ENCODE measurements around the gene ILRUN.
A peak's percentile ranks its signal among the peaks of the same experiment; 100 is the strongest.
"Not testable (repeated sequence)": the region's sequence is repeated elsewhere in the genome, so short reads cannot be mapped to it uniquely, and the experiment has no call there.

The ILRUN gene

DNA sequence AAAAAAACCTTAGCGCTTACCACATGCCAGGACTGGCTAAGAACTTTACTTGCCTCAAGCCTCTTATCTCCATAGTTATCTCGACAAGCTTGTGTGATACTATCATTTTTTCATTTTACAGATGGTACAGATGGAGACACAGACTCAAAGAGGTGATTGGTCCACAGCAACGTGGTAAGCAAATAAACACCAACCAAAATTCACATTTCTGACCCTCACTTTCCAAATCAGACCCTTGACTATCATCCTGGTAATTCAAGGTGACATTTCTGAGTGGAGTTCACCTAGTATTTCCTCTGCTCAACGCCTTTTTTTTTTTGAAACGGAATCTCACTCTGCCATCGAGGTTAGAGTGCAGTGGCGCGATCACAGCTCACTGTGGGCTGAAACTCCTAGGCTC lies 25.9 kb upstream of the ILRUN start:
- Histone ChIP-seq H3K4me1 (ENCODE audit: control insufficient read depth in 1 of 2, insufficient read depth in 2 of 2, low read length in 2 of 2) (no peaks in the 10 kb centered on the region), H3K27ac (ENCODE audit: low read length) (no peak overlapping the region), H3K9me3 (ENCODE audit: control insufficient read depth in 1 of 2, low read length in 2 of 2) (no peaks in the 10 kb centered on the region), H3K36me3 (ENCODE audit: control insufficient read depth in 1 of 2, insufficient read depth in 2 of 2, low read length in 2 of 2) (no peaks in the 10 kb centered on the region), H3K27me3 (ENCODE audit: low read depth, low read length) (no peaks in the 10 kb centered on the region), H3K4me3 (ENCODE audit: low read depth in 1 of 2, low read length in 2 of 2) (no peak overlapping the region)

DNA sequence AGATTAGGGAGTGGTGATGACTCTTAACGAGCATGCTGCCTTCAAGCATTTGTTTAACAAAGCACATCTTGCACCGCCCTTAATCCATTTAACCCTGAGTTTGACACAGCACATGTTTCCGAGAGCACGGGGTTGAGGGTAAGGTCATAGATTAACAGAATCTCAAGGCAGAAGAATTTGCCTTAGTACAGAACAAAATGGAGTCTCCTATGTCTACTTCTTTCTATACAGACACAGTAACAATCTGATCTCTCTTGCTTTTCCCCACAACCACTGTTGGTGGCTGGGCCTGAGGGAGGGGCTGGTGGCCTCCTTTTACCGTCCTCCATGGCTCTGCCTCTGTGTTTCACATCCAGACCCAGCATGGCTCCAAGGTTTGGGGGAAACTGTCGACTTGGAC lies 23.6 kb upstream of the ILRUN start:
- H3K27ac ChIP-seq (ENCODE audit: low read length); H3K9me3 ChIP-seq (ENCODE audit: control insufficient read depth in 1 of 2, low read length in 2 of 2); H3K27me3 ChIP-seq (ENCODE audit: low read depth, low read length); H3K4me3 ChIP-seq (ENCODE audit: low read depth in 1 of 2, low read length in 2 of 2); H3K4me1 ChIP-seq (ENCODE audit: control insufficient read depth in 1 of 2, insufficient read depth in 2 of 2, low read length in 2 of 2); H3K36me3 ChIP-seq (ENCODE audit: control insufficient read depth in 1 of 2, insufficient read depth in 2 of 2, low read length in 2 of 2): not testable (repeated sequence)

DNA sequence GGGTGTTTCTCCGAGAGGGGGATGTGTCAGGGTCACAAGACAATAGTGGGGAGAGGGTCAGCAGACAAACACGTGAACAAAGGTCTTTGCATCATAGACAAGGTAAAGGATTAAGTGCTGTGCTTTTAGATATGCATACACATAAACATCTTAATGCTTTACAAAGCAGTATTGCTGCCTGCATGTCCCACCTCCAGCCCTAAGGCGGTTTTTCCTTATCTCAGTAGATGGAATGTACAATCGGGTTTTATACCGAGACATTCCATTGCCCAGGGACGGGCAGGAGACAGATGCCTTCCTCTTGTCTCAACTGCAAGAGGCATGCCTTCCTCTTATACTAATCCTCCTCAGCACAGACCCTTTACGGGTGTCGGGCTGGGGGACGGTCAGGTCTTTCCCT lies 23.1 kb upstream of the ILRUN start:
- H3K27ac ChIP-seq (ENCODE audit: low read length); H3K4me3 ChIP-seq (ENCODE audit: low read depth in 1 of 2, low read length in 2 of 2); H3K27me3 ChIP-seq (ENCODE audit: low read depth, low read length); H3K4me1 ChIP-seq (ENCODE audit: control insufficient read depth in 1 of 2, insufficient read depth in 2 of 2, low read length in 2 of 2); H3K9me3 ChIP-seq (ENCODE audit: control insufficient read depth in 1 of 2, low read length in 2 of 2); H3K36me3 ChIP-seq (ENCODE audit: control insufficient read depth in 1 of 2, insufficient read depth in 2 of 2, low read length in 2 of 2): not testable (repeated sequence)

DNA sequence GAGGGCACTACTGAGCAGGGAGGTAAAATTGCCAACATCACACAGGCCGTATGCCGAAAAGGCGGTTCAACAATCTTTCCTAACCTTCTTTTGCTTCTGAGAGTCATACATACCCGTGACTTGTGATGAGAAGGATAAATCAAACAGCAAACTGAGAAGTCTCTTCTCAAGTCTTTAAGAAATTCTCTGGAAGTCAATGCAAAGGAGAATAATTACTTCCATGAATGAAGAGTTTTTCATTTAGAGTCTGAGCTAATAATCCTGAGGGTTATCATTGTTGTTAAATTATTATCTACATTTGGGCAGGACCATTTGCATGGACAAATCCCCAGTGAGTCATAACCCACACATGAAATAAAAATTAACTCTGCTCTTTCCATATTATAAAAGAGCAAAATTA lies 22.4 kb upstream of the ILRUN start:
- no peak overlapping the region for H3K4me3 ChIP-seq (ENCODE audit: low read depth in 1 of 2, low read length in 2 of 2)
- H3K27me3 ChIP-seq (ENCODE audit: low read depth, low read length): no peaks in the 10 kb centered on the region
- no peak overlapping the region for H3K27ac ChIP-seq (ENCODE audit: low read length)
- no peaks in the 10 kb centered on the region for H3K36me3 ChIP-seq (ENCODE audit: control insufficient read depth in 1 of 2, insufficient read depth in 2 of 2, low read length in 2 of 2)
- H3K9me3 ChIP-seq (ENCODE audit: control insufficient read depth in 1 of 2, low read length in 2 of 2): no peaks in the 10 kb centered on the region
- H3K4me1 ChIP-seq (ENCODE audit: control insufficient read depth in 1 of 2, insufficient read depth in 2 of 2, low read length in 2 of 2): no peaks in the 10 kb centered on the region

DNA sequence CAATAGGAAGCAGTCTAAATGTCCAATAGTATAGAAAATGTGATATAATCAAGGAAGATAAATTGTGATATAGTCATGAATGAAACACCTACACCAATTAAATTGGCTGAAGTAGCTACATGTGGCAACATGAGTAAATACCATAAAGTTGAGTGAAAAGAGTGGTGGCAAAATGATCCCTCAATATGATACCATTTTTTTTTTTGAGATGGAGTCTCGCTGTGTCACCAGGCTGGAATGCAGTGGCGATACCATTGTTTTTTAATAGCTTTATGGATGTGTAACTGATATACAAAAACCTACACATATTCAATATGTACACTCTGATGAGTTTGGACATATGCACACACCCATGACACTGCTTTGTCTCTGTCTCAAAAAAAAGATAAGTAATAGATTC lies 20.9 kb upstream of the ILRUN start:
- no peaks in the 10 kb centered on the region for H3K9me3 ChIP-seq (ENCODE audit: control insufficient read depth in 1 of 2, low read length in 2 of 2)
- no peak overlapping the region for H3K27ac ChIP-seq (ENCODE audit: low read length)
- no peaks in the 10 kb centered on the region for H3K27me3 ChIP-seq (ENCODE audit: low read depth, low read length)
- H3K36me3 ChIP-seq (ENCODE audit: control insufficient read depth in 1 of 2, insufficient read depth in 2 of 2, low read length in 2 of 2): no peaks in the 10 kb centered on the region
- H3K4me1 ChIP-seq (ENCODE audit: control insufficient read depth in 1 of 2, insufficient read depth in 2 of 2, low read length in 2 of 2): no peaks in the 10 kb centered on the region
- no peak overlapping the region for H3K4me3 ChIP-seq (ENCODE audit: low read depth in 1 of 2, low read length in 2 of 2)

DNA sequence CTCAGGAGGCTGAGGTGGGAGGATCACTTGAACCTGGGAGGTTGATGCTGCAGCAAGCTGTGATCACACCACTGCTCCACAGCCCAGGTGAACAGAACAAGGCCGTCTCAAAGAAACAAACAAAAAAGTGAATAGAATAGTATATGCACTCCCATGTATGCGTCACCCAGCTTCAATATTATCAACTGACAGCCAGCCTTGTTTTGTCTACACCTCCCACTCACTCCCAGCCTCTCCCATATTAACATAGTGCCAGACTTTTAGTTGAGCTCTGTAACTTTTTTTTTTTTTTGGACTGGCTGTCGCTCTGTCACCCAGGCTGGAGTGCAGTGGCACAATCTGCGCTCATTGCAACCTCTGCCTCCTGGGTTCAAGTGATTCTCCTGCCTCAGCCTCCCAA lies 18.1 kb upstream of the ILRUN start:
- Histone ChIP-seq H3K4me3 (ENCODE audit: low read depth in 1 of 2, low read length in 2 of 2) (no peak overlapping the region), H3K27ac (ENCODE audit: low read length) (no peak overlapping the region), H3K9me3 (ENCODE audit: control insufficient read depth in 1 of 2, low read length in 2 of 2) (no peaks in the 10 kb centered on the region), H3K36me3 (ENCODE audit: control insufficient read depth in 1 of 2, insufficient read depth in 2 of 2, low read length in 2 of 2) (no peaks in the 10 kb centered on the region), H3K27me3 (ENCODE audit: low read depth, low read length) (no peaks in the 10 kb centered on the region), H3K4me1 (ENCODE audit: control insufficient read depth in 1 of 2, insufficient read depth in 2 of 2, low read length in 2 of 2) (peaks cover 0 to 3% of the 10 kb centered on the region in 2 donors)

DNA sequence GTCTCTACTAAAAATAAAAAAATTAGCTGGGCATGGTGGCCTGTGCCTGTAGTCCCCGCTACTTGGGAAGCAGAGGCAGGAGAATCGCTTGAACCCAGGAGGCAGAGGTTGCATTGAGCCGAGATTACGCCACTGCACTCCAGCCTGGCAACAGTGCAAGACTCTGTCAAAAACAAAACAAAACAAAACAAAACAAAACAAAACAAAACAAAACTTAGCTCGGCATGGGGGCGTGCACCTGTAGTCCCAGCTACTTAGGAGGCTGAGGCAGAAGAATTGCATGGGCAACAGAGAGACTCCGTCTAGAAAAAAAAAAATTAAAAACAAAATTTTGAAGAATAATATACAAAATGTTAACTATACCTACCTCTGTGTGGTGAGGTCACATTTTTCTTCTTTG lies 16.3 kb upstream of the ILRUN start:
- not testable (repeated sequence) for H3K36me3 ChIP-seq (ENCODE audit: control insufficient read depth in 1 of 2, insufficient read depth in 2 of 2, low read length in 2 of 2); H3K27me3 ChIP-seq (ENCODE audit: low read depth, low read length); H3K4me1 ChIP-seq (ENCODE audit: control insufficient read depth in 1 of 2, insufficient read depth in 2 of 2, low read length in 2 of 2); H3K9me3 ChIP-seq (ENCODE audit: control insufficient read depth in 1 of 2, low read length in 2 of 2); H3K4me3 ChIP-seq (ENCODE audit: low read depth in 1 of 2, low read length in 2 of 2); H3K27ac ChIP-seq (ENCODE audit: low read length)

DNA sequence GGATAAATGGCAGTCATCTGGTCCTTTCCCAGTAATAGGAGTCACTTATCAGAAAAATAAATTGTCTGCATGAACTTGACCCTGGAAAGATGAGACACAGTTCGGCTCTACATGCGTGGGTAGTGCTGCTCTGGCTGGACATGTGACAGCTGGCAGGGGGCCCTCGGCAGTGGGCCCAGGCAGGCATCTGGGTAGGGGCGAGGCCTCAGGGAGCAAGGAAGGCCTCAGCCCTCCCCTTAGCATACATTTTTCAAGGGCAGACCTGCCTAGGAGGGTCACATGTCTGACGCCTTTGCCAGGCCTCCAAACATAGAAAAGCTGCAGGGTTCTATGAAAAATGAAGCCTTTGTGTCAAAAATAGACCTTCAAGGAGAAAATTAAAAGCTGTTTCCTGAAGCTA lies 12.8 kb upstream of the ILRUN start:
- Histone ChIP-seq H3K36me3 (ENCODE audit: control insufficient read depth in 1 of 2, insufficient read depth in 2 of 2, low read length in 2 of 2) (no peaks in the 10 kb centered on the region), H3K4me1 (ENCODE audit: control insufficient read depth in 1 of 2, insufficient read depth in 2 of 2, low read length in 2 of 2) (peaks cover 0 to 7% of the 10 kb centered on the region in 2 donors), H3K9me3 (ENCODE audit: control insufficient read depth in 1 of 2, low read length in 2 of 2) (no peaks in the 10 kb centered on the region), H3K27ac (ENCODE audit: low read length) (no peak overlapping the region), H3K27me3 (ENCODE audit: low read depth, low read length) (no peaks in the 10 kb centered on the region), H3K4me3 (ENCODE audit: low read depth in 1 of 2, low read length in 2 of 2) (no peak overlapping the region)

DNA sequence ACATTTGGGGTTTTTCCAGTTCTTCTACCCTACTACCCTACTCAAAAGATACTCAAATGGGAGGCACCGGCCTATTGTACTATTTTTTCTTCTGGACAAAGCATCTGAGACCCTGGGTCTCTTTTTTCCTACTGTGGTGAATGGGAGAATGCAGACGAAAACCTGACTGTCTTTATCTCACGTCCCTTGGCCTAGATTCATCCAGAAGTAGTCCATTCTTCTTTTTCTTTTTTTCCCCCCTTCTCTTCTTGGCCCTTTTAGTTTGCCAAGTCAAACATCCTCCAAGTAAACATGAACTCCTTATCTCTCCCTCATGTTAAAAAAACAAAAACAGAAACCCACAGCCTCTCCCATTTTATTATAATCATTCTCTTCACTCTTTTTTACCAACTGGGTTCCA lies 8.7 kb upstream of the ILRUN start:
- Histone ChIP-seq H3K36me3 (ENCODE audit: control insufficient read depth in 1 of 2, insufficient read depth in 2 of 2, low read length in 2 of 2) (no peaks in the 10 kb centered on the region), H3K27ac (ENCODE audit: low read length) (no peak overlapping the region), H3K4me3 (ENCODE audit: low read depth in 1 of 2, low read length in 2 of 2) (no peak overlapping the region), H3K4me1 (ENCODE audit: control insufficient read depth in 1 of 2, insufficient read depth in 2 of 2, low read length in 2 of 2) (peaks cover 0 to 7% of the 10 kb centered on the region in 2 donors), H3K27me3 (ENCODE audit: low read depth, low read length) (no peaks in the 10 kb centered on the region), H3K9me3 (ENCODE audit: control insufficient read depth in 1 of 2, low read length in 2 of 2) (no peaks in the 10 kb centered on the region)

DNA sequence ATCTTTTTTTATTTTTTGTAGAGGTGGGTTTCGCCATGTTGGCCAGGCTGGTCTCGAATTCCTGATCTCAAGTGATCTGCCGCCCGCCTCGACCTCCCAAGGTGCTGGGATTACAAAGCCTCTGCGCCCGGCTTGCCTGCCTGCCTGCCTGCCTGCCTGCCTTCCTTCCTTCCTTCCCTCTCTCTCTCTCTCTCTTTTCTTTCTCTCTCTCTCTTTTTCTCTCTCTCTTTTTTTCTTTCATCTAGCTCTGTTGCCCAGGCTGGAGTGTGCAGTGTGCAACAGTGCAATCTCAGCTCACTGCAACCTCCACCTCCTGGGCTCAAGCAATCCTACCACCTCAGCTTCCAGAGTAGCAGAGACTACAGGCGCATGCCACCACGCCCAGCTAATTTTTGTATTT lies 4.6 kb upstream of the ILRUN start:
- H3K4me1 ChIP-seq (ENCODE audit: control insufficient read depth in 1 of 2, insufficient read depth in 2 of 2, low read length in 2 of 2): no peaks in the 10 kb centered on the region
- no peak overlapping the region for H3K4me3 ChIP-seq (ENCODE audit: low read depth in 1 of 2, low read length in 2 of 2)
- no peaks in the 10 kb centered on the region for H3K36me3 ChIP-seq (ENCODE audit: control insufficient read depth in 1 of 2, insufficient read depth in 2 of 2, low read length in 2 of 2)
- H3K27ac ChIP-seq (ENCODE audit: low read length): no peak overlapping the region
- no peaks in the 10 kb centered on the region for H3K27me3 ChIP-seq (ENCODE audit: low read depth, low read length)
- no peaks in the 10 kb centered on the region for H3K9me3 ChIP-seq (ENCODE audit: control insufficient read depth in 1 of 2, low read length in 2 of 2)

DNA sequence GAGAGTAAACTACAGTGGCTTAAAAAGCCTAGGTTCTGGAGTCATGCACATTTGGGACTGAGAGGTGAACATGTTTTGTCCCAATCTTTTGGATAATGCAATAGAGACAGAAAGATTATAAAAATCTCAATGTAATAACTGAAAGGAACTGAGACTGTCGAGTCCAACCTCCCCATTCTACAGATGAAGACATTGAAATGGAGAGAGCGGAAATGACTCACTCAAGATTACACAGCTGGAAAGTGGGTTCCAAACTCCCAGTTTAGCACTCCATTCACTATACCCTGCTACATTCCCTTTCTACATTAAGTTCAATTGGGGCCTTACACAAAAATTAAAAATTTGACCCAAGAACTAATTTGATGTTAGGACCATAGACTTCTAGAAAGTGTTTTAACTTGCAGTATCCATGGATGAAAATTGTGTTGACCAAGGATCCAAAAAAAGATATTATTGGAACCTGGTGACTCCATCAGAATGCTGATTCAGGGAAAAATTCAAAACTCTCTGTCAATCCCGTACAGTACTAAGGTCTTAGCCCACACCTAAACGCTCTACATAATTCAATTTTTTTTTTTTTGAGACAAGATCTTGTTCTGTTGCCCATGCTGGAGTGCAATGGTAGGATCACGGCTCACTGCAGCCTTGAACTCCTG lies 1.5 kb upstream of the ILRUN start:
- no peaks in the 10 kb centered on the region for H3K36me3 ChIP-seq (ENCODE audit: control insufficient read depth in 1 of 2, insufficient read depth in 2 of 2, low read length in 2 of 2)
- peaks cover 8 to 24% of the 10 kb centered on the region in 2 donors for H3K4me1 ChIP-seq (ENCODE audit: control insufficient read depth in 1 of 2, insufficient read depth in 2 of 2, low read length in 2 of 2)
- no peak overlapping the region for H3K27ac ChIP-seq (ENCODE audit: low read length)
- peak overlapping the region in 1 of 2 donors; percentile 86 for H3K4me3 ChIP-seq (ENCODE audit: low read depth in 1 of 2, low read length in 2 of 2)
- no peaks in the 10 kb centered on the region for H3K9me3 ChIP-seq (ENCODE audit: control insufficient read depth in 1 of 2, low read length in 2 of 2)
- H3K27me3 ChIP-seq (ENCODE audit: low read depth, low read length): no peaks in the 10 kb centered on the region

DNA sequence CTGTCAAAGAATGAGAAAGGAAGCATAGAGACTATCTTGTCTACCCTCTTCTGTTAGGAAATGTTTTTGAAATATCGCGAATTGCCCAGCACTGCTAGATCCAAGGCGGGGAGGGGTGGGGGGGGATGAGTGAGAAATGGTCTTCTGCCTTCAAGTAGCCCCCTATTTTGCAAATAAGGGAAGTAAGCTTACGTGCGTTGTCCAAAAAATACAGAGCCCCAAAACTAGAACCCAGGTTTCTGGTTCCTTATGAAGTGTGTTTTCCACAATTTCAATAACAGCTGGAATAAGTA lies 923 bp upstream of the ILRUN start:
- H3K9me3 ChIP-seq (ENCODE audit: control insufficient read depth in 1 of 2, low read length in 2 of 2): no peaks in the 10 kb centered on the region
- peak overlapping the region; percentile 86 to 98 for H3K4me3 ChIP-seq (ENCODE audit: low read depth in 1 of 2, low read length in 2 of 2)
- peaks cover 8 to 24% of the 10 kb centered on the region in 2 donors for H3K4me1 ChIP-seq (ENCODE audit: control insufficient read depth in 1 of 2, insufficient read depth in 2 of 2, low read length in 2 of 2)
- H3K36me3 ChIP-seq (ENCODE audit: control insufficient read depth in 1 of 2, insufficient read depth in 2 of 2, low read length in 2 of 2): no peaks in the 10 kb centered on the region
- H3K27me3 ChIP-seq (ENCODE audit: low read depth, low read length): no peaks in the 10 kb centered on the region
- H3K27ac ChIP-seq (ENCODE audit: low read length): no peak overlapping the region

Measured in muscle layer of duodenum (tissue), 2 donors.